ENCODE measurements around the gene PTPN1.
"Not testable (repeated sequence)": the region's sequence is repeated elsewhere in the genome, so short reads cannot be mapped to it uniquely, and the experiment has no call there.

Gene PTPN1

GRCh38 chr20:50494428-50494827 lies 15.8 kb upstream of the PTPN1 start:
- Mint-ChIP-seq H3K36me3 (no peaks in the 10 kb centered on the region), H3K27me3 (no peaks in the 10 kb centered on the region), H3K4me1 (peaks cover 67% of the 10 kb centered on the region)

GRCh38 chr20:50496773-50497385 lies 13.3 kb upstream of the PTPN1 start:
- Mint-ChIP-seq H3K4me1 (peaks cover 74% of the 10 kb centered on the region), H3K36me3 (no peaks in the 10 kb centered on the region), H3K27me3 (no peaks in the 10 kb centered on the region), H3K27ac (peak overlapping the region; percentile 92), H3K9me3 (peaks cover 3% of the 10 kb centered on the region), H3K4me3 (no peak overlapping the region)
- ATAC-seq: peak; percentile 51

More at GRCh38 chr20:50494428-50494827, 15.8 kb upstream of the PTPN1 start:
- Mint-ChIP-seq H3K27ac (peak overlapping the region; percentile 76), H3K9me3 (peaks cover 2% of the 10 kb centered on the region), H3K4me3 (no peak overlapping the region)
- no peak for ATAC-seq

- ATAC-seq: peak; percentile 88
- Mint-ChIP-seq H3K4me1 (peaks cover 73% of the 10 kb centered on the region), H3K27me3 (no peaks in the 10 kb centered on the region), H3K36me3 (no peaks in the 10 kb centered on the region), H3K9me3 (peaks cover 3% of the 10 kb centered on the region), H3K4me3 (peak overlapping the region; percentile 50), H3K27ac (peak overlapping the region; percentile 92)
Measured at GRCh38 chr20:50498071-50498776, 12.0 kb upstream of the PTPN1 start.

GRCh38 chr20:50499938-50500337 lies 10.2 kb upstream of the PTPN1 start:
- Mint-ChIP-seq H3K27ac (peak overlapping the region; percentile 92), H3K36me3 (no peaks in the 10 kb centered on the region), H3K4me1 (peaks cover 73% of the 10 kb centered on the region), H3K4me3 (no peak overlapping the region), H3K9me3 (peaks cover 3% of the 10 kb centered on the region), H3K27me3 (no peaks in the 10 kb centered on the region)
- no peak for ATAC-seq

GRCh38 chr20:50501972-50502745 lies 8.0 kb upstream of the PTPN1 start:
- no peaks in the 10 kb centered on the region for H3K36me3 Mint-ChIP-seq
- H3K4me3 Mint-ChIP-seq: peak overlapping the region; percentile 28
- H3K9me3 Mint-ChIP-seq: peaks cover 3% of the 10 kb centered on the region
- peaks cover 73% of the 10 kb centered on the region for H3K4me1 Mint-ChIP-seq
- no peaks in the 10 kb centered on the region for H3K27me3 Mint-ChIP-seq
- no peak for ATAC-seq
- peak overlapping the region; percentile 86 for H3K27ac Mint-ChIP-seq

GRCh38 chr20:50504231-50504823 lies 5.9 kb upstream of the PTPN1 start:
- H3K27ac Mint-ChIP-seq: peak overlapping the region; percentile 86

GRCh38 chr20:50506270-50506579 lies 4.0 kb upstream of the PTPN1 start:
- ATAC-seq: no peak
- Mint-ChIP-seq H3K4me1 (peaks cover 44% of the 10 kb centered on the region), H3K36me3 (peaks cover 7% of the 10 kb centered on the region), H3K4me3 (no peak overlapping the region), H3K27ac (no peak overlapping the region), H3K9me3 (no peaks in the 10 kb centered on the region), H3K27me3 (no peaks in the 10 kb centered on the region)

More at GRCh38 chr20:50504231-50504823, 5.9 kb upstream of the PTPN1 start:
- Mint-ChIP-seq H3K9me3 (peaks cover 1% of the 10 kb centered on the region), H3K4me1 (peaks cover 52% of the 10 kb centered on the region), H3K4me3 (no peak overlapping the region), H3K27me3 (no peaks in the 10 kb centered on the region), H3K36me3 (no peaks in the 10 kb centered on the region)
- no peak for ATAC-seq

GRCh38 chr20:50507745-50508144 lies 2.4 kb upstream of the PTPN1 start:
- not testable (repeated sequence) for H3K27me3 Mint-ChIP-seq, H3K4me3 Mint-ChIP-seq, H3K27ac Mint-ChIP-seq, H3K9me3 Mint-ChIP-seq, ATAC-seq
- Mint-ChIP-seq H3K4me1 (peaks cover 34% of the 10 kb centered on the region), H3K36me3 (peaks cover 19% of the 10 kb centered on the region)

GRCh38 chr20:50508171-50508755 lies 1.9 kb upstream of the PTPN1 start:
- H3K27me3 Mint-ChIP-seq: no peaks in the 10 kb centered on the region
- no peak for ATAC-seq
- H3K36me3 Mint-ChIP-seq: peaks cover 24% of the 10 kb centered on the region
- no peak overlapping the region for H3K4me3 Mint-ChIP-seq
- no peak overlapping the region for H3K27ac Mint-ChIP-seq
- H3K9me3 Mint-ChIP-seq: no peaks in the 10 kb centered on the region
- H3K4me1 Mint-ChIP-seq: peaks cover 38% of the 10 kb centered on the region

DNA sequence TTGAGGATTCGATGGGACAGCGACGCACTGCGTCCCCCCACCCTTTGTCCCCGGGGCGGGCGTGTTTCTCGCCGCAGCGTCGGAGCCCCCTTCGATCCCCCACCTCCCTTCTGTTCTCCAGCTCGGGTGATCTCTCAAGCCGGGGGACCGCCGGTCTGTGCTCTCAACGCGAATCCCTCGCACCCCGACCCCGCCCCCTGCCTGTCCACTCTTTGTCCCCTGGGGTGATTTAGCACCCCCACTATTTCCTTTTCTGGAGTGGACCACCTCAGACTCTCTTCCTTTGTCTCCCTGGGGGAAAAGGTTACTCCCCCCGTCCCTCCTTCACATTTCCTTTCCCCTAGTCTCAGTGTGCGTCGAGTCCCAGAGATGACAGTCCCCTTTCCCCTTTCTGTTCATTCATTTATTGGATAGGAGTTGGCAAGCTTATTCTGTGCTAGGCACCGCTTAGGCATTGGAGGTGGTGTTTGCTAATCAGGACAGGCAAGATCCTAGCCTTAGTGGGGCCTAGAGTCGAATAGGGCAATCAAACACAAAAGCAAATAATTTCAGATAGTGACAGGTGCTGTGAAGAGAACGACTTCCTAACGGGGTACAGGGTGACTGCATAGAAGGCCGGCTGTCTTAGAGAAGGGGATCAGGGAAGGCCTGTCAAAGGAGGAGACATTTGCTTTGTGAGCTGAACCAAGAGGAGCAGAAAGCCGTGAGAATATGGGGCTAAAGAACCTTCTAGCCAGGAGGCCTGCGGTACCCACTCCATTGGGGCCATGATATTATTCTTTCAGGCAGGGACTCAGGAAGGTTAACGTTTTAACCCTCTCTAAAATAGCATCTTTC lies 741 bp downstream of the PTPN1 start:
- peaks cover 41% of the 10 kb centered on the region for H3K4me1 Mint-ChIP-seq
- peak; percentile 39 for ATAC-seq
- H3K27ac Mint-ChIP-seq: peak overlapping the region; percentile 98
- peak overlapping the region; percentile 97 for H3K4me3 Mint-ChIP-seq
- peaks cover 42% of the 10 kb centered on the region for H3K36me3 Mint-ChIP-seq
- H3K27me3 Mint-ChIP-seq: no peaks in the 10 kb centered on the region
- H3K9me3 Mint-ChIP-seq: no peaks in the 10 kb centered on the region

DNA sequence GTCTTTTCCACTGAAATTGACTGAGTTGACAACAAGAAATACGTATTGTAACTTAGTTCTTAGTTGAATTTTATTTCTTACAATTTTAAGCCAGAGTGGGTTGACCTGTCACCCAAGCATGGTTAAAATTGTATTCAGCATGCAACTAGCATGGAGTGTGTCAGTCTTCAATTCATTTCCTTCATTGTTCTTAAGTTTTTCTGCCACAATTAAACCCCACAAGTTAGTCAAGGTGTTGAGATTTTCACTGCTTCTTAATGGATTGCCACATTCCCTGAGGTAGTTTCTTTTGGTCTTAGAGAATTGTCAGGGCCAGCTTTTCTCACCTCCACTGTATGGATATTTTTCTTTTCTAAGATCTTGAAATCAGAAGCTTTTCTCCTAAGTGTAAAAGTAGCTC lies 2.1 kb downstream of the PTPN1 start:
- H3K36me3 Mint-ChIP-seq: peaks cover 42% of the 10 kb centered on the region
- ATAC-seq: no peak
- H3K9me3 Mint-ChIP-seq: no peaks in the 10 kb centered on the region
- H3K27me3 Mint-ChIP-seq: no peaks in the 10 kb centered on the region
- H3K4me1 Mint-ChIP-seq: peaks cover 53% of the 10 kb centered on the region
- peak overlapping the region; percentile 98 for H3K27ac Mint-ChIP-seq
- H3K4me3 Mint-ChIP-seq: peak overlapping the region; percentile 97

DNA sequence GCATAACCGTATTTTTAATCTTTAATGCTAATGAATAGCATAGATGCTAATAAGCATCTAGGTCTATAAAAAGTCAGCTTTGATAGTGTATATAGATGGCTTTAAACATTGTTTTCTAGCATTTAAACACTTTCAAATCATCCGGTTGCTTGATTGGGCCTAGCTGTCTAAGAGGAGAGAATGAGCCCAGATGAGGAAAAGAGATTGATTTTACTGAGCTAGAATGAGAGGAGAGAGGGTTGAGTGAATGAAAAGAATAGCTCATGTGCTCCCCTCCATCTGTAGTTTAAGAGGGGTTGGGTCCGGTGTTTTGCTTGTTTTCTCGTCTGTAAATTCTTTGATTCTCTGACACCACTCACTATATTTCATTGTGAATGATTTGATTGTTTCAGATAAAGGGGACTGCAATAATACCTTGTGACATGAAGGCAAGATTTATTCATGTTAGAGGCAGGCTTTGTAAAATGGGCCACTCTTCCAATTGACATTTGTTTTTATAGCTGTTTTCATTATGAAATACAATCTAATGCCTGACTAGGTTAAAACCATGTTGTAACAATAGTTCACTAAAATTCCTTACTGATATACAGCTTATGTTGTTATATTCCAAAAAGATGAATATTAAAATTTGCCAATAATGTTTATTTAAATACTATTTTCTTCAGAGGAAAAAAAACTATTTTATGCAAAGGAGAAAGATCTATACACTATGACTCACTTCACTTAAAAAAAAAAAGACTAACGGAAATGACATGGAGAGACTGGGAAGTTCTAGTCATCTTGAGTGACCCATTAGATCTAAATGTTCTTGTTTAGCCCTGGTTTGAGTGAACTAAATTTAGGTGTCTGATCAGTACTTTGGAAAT lies 3.2 kb downstream of the PTPN1 start:
- no peaks in the 10 kb centered on the region for H3K27me3 Mint-ChIP-seq
- H3K9me3 Mint-ChIP-seq: no peaks in the 10 kb centered on the region
- peaks cover 48% of the 10 kb centered on the region for H3K36me3 Mint-ChIP-seq
- peak overlapping the region; percentile 98 for H3K27ac Mint-ChIP-seq
- H3K4me1 Mint-ChIP-seq: peaks cover 64% of the 10 kb centered on the region
- ATAC-seq: no peak
- peak overlapping the region; percentile 97 for H3K4me3 Mint-ChIP-seq

GRCh38 chr20:50514035-50514337 lies 3.8 kb downstream of the PTPN1 start:
- no peaks in the 10 kb centered on the region for H3K9me3 Mint-ChIP-seq
- H3K27ac Mint-ChIP-seq: peak overlapping the region; percentile 98
- no peak for ATAC-seq
- H3K4me1 Mint-ChIP-seq: peaks cover 70% of the 10 kb centered on the region
- peaks cover 51% of the 10 kb centered on the region for H3K36me3 Mint-ChIP-seq
- no peaks in the 10 kb centered on the region for H3K27me3 Mint-ChIP-seq
- peak overlapping the region; percentile 97 for H3K4me3 Mint-ChIP-seq

DNA sequence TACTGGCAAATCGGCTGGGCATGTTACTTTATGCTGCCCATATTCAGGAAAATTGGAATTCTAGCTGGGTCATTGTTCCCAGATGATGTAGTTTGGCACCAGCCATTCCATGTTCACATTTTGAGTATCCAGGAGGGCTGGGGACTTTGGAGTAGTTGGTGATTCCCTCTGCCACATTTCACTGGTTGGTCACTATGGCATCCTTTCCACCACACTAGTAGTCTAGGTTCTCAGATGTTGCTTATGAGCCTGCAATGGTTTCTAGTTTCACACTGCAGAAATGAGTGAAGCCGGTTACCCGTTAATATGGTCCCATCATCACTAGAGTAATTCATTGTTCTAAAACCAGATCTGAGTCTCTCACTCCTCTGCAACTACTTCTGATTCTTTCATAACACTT lies 4.6 kb downstream of the PTPN1 start:
- no peak for ATAC-seq
- Mint-ChIP-seq H3K4me1 (peaks cover 72% of the 10 kb centered on the region), H3K27ac (peak overlapping the region; percentile 98), H3K4me3 (peak overlapping the region; percentile 97), H3K36me3 (peaks cover 58% of the 10 kb centered on the region), H3K9me3 (no peaks in the 10 kb centered on the region), H3K27me3 (no peaks in the 10 kb centered on the region)
